ENCODE measurements around the gene APOD. TPM values are rescaled to one million over a fixed set of nuclear protein-coding genes. Genes with fewer than 3 reads are reported as not detected.

The APOD gene
- total RNA-seq, 2 donors from 2014 or later = not detected

DNA sequence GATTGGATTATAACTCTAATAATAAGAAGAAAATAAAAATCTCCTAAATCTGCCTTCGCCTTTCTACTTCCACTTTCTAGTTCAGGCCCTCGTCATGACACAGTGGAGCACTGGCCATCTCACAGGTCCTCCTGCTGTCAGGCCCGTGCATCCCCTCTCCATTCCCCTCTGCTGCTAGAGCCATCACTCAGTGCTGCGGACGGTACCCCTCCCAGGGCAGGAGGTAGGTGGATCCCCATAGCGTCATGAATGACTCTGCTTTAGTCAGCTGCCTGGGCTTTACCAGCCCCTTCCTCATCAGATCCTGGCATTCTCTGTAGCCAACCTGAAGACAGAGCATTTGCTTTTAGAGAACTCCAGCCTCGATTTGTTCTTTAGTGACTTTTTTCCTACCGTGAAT lies 28.6 kb downstream of the APOD start:
- Mint-ChIP-seq H3K27ac (no peak overlapping the region), H3K9me3 (no peaks in the 10 kb centered on the region), H3K27me3 (ENCODE audit: insufficient read depth) (peaks cover 11% of the 10 kb centered on the region), H3K36me3 (ENCODE audit: low read depth) (no peaks in the 10 kb centered on the region), H3K4me1 (no peaks in the 10 kb centered on the region), H3K4me3 (no peak overlapping the region)
- Histone ChIP-seq H3K4me1 (ENCODE audit: control insufficient read depth, insufficient read depth, low read length) (no peaks in the 10 kb centered on the region), H3K9me3 (ENCODE audit: control insufficient read depth, low read length) (no peaks in the 10 kb centered on the region), H3K36me3 (ENCODE audit: control insufficient read depth, insufficient read depth, low read length) (no peaks in the 10 kb centered on the region), H3K27ac (ENCODE audit: low read depth, low read length) (no peak overlapping the region), H3K27me3 (ENCODE audit: control insufficient read depth, insufficient read depth, low read length, poor library complexity, severe bottlenecking) (no peaks in the 10 kb centered on the region), H3K9ac (ENCODE audit: extremely low read depth, low read length, poor library complexity, severe bottlenecking) (no peak overlapping the region), H3K4me3 (ENCODE audit: low read length) (no peak overlapping the region)
- TF ChIP-seq, protein P1, sequence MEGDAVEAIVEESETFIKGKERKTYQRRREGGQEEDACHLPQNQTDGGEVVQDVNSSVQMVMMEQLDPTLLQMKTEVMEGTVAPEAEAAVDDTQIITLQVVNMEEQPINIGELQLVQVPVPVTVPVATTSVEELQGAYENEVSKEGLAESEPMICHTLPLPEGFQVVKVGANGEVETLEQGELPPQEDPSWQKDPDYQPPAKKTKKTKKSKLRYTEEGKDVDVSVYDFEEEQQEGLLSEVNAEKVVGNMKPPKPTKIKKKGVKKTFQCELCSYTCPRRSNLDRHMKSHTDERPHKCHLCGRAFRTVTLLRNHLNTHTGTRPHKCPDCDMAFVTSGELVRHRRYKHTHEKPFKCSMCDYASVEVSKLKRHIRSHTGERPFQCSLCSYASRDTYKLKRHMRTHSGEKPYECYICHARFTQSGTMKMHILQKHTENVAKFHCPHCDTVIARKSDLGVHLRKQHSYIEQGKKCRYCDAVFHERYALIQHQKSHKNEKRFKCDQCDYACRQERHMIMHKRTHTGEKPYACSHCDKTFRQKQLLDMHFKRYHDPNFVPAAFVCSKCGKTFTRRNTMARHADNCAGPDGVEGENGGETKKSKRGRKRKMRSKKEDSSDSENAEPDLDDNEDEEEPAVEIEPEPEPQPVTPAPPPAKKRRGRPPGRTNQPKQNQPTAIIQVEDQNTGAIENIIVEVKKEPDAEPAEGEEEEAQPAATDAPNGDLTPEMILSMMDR (conservative IDR thresholded peaks at IDR 0.05) = no peak
- DNase-seq = peak; percentile 65
- WGBS, 2 experiments (ENCODE audit: insufficient coverage in 1 of 2, insufficient read length in 1 of 2) = 48 to 79% methylated on average over 4 to 8 of the region's 8 CpGs

DNA sequence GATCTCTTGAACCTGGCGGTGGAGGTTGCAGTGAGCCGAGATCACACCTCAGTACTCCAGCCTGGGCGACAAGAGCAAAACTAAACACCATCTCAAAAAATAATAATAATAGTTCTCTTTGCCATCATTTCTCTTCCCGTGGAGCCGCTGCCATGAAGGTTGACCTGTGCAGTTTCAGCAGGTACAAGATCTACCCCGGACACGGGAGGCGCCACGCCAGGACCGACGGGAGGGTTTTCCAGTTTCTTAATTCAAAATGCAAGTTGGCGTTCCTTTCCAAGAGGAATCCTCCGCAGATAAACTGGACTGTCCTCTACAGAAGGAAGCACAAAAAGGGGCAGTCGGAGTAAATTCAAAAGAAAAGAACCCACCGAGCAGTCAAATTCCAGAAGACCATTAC lies 29.3 kb downstream of the APOD start:
- no peak overlapping the region for H3K27ac Mint-ChIP-seq
- 93% methylated on average over 14 to 15 of the region's 15 CpGs for WGBS, 2 experiments (ENCODE audit: insufficient coverage in 1 of 2, insufficient read length in 1 of 2)
- DNase-seq = no peak

DNA sequence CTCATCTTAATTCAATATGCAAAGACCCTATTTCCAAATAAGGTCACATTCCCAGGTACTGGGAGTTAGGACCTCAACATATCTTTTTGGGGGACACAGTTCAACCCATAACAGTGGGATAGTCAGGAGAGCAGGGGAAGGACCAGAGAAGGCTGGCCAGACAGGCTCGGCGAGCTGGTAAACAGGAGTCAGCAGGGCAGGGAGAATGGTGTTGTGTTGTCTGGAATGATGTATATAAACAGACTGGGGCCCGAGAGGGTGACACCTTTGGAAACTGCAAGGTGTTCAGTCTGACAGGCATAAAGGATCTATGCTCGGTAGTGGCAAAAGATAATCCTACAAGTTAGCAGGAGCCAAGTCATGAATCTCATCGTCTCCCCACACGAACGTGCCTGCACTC lies 30.5 kb downstream of the APOD start:
- TF ChIP-seq, protein P1 (conservative IDR thresholded peaks at IDR 0.05) = no peak
- Histone ChIP-seq H3K9me3 (ENCODE audit: control insufficient read depth, low read length) (no peaks in the 10 kb centered on the region), H3K36me3 (ENCODE audit: control insufficient read depth, insufficient read depth, low read length) (no peaks in the 10 kb centered on the region), H3K4me1 (ENCODE audit: control insufficient read depth, insufficient read depth, low read length) (peaks cover 7% of the 10 kb centered on the region), H3K27me3 (ENCODE audit: control insufficient read depth, insufficient read depth, low read length, poor library complexity, severe bottlenecking) (no peaks in the 10 kb centered on the region), H3K4me3 (ENCODE audit: low read length) (no peak overlapping the region), H3K9ac (ENCODE audit: extremely low read depth, low read length, poor library complexity, severe bottlenecking) (no peak overlapping the region), H3K27ac (ENCODE audit: low read depth, low read length) (no peak overlapping the region)
- Mint-ChIP-seq H3K4me3 (no peak overlapping the region), H3K9me3 (no peaks in the 10 kb centered on the region), H3K27ac (no peak overlapping the region), H3K27me3 (ENCODE audit: insufficient read depth) (peaks cover 11% of the 10 kb centered on the region), H3K4me1 (peaks cover 9% of the 10 kb centered on the region), H3K36me3 (ENCODE audit: low read depth) (no peaks in the 10 kb centered on the region)
- 84 to 90% methylated on average over 4 to 7 of the region's 7 CpGs for WGBS, 2 experiments (ENCODE audit: insufficient coverage in 1 of 2, insufficient read length in 1 of 2)
- no peak for DNase-seq

More for the DNA sequence above, 29.3 kb downstream of the APOD start:
- H3K9me3 Mint-ChIP-seq = no peaks in the 10 kb centered on the region
- Histone ChIP-seq H3K27ac (ENCODE audit: low read depth, low read length) (no peak overlapping the region), H3K9me3 (ENCODE audit: control insufficient read depth, low read length) (no peaks in the 10 kb centered on the region), H3K27me3 (ENCODE audit: control insufficient read depth, insufficient read depth, low read length, poor library complexity, severe bottlenecking) (no peaks in the 10 kb centered on the region), H3K4me3 (ENCODE audit: low read length) (no peak overlapping the region), H3K36me3 (ENCODE audit: control insufficient read depth, insufficient read depth, low read length) (no peaks in the 10 kb centered on the region), H3K4me1 (ENCODE audit: control insufficient read depth, insufficient read depth, low read length) (no peaks in the 10 kb centered on the region), H3K9ac (ENCODE audit: extremely low read depth, low read length, poor library complexity, severe bottlenecking) (no peak overlapping the region)
- TF ChIP-seq, protein P1 (conservative IDR thresholded peaks at IDR 0.05) = no peak
- no peaks in the 10 kb centered on the region for H3K36me3 Mint-ChIP-seq (ENCODE audit: low read depth)
- peaks cover 2% of the 10 kb centered on the region for H3K4me1 Mint-ChIP-seq
- H3K27me3 Mint-ChIP-seq (ENCODE audit: insufficient read depth) = peaks cover 11% of the 10 kb centered on the region
- no peak overlapping the region for H3K4me3 Mint-ChIP-seq
